ENCODE measurements around the gene WBP4. TPM values are rescaled to one million over a fixed set of nuclear protein-coding genes. Genes with fewer than 3 reads are reported as not detected.

The WBP4 gene
- total and polyA plus RNA-seq, 2 of the 13 experiments (the other 11 are each of a cell fraction or from before 2014, with no cell fraction given) = 6.7 to 11.7 TPM

DNA sequence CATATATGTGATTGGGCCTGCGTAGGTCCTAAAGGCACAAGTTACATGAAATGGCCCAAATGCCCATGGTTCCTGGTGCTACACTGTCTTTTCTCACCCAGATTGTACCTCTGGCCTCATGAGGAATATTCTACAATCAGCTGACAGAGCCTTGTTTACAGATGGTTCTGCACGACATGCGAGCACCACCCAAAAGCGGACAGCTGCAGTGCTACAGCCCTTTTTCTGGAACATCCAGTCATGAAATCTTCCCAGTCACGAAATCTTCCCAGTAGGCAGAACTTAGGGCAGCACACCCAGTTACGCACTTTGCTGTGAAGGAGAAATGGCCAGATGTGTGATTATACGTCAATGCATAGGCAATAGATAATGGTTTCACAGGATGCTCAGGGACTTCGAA, 34.5 kb upstream of the WBP4 start (continued):
- TF ChIP-seq JDP2 (CRISPR knock-in tag; IDR thresholded peaks at IDR 0.05; ENCODE audit: borderline replicate concordance) = no peak
- no peak for TF ChIP-seq HDAC6 (IDR thresholded peaks at IDR 0.05; ENCODE audit: low read depth, low read length)

DNA sequence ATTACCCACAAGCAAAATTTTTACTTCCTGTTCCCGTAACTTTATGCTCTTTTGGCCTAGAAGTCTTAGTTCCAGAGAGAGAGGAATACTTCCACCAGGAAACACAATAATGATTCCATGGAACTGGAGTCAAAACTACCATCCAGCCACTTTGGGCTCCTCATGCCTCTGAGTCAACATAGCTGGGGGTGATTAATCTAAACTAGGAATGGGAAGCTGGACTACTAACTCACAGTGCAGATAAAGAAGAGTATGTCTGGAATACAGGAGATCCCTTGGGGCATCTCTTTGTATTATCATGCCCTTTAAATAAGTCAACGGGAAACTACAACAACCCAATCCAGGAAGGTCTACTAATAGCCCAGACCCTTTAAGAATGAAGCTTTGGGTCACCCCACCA, 33.3 kb upstream of the WBP4 start:
- H3K27me3 ChIP-seq (ENCODE audit: control insufficient read depth in 1 of 2, insufficient read depth in 2 of 2, low read length in 2 of 2) = no peaks in the 10 kb centered on the region
- H3K9me3 ChIP-seq (ENCODE audit: low read length) = no peaks in the 10 kb centered on the region
- H3K4me1 ChIP-seq (ENCODE audit: insufficient read depth, low read length) = peaks cover 50% of the 10 kb centered on the region
- FAIRE-seq = no peak
- no peak overlapping the region for H2AFZ ChIP-seq (ENCODE audit: low read length)
- ChIA-PET POLR2A (no interaction called here), CTCF (ENCODE audit: low intra/inter-chr PET ratio, low total read pairs) (no interaction called here)
- no peak overlapping the region for H3K9ac ChIP-seq (ENCODE audit: insufficient read depth, low read depth, low read length)
- in situ Hi-C loops (cut with HindIII; ENCODE audit: extremely low pct_ligation_motif_present, low pct_unique_long_range_greater_than_20kb) = no loop called here
- peaks cover 36% of the 10 kb centered on the region for H4K20me1 ChIP-seq (ENCODE audit: insufficient read depth, low read length)
- WGBS (ENCODE audit: low lambda C conversion rate) = 91% methylated on average over 2 of the region's 2 CpGs
- no peak overlapping the region for H3K4me3 ChIP-seq (replicated peaks in 1 of 3; ENCODE audit: insufficient read depth in 1 of 3, low read depth in 2 of 3, low read length in 3 of 3)
- no peak overlapping the region for H3K27ac ChIP-seq (ENCODE audit: extremely low read length, insufficient read depth, low read length)
- no peak for ATAC-seq
- peaks cover 90% of the 10 kb centered on the region for H3K79me2 ChIP-seq (ENCODE audit: insufficient read depth, low read length)
- intact Hi-C loops (cut with micrococcal nuclease; ENCODE audit: unreplicated experiment) = no loop called here
- no peak for DNase-seq (ENCODE audit: low spot score)
- no peak overlapping the region for H3K4me2 ChIP-seq (ENCODE audit: low read depth, low read length)
- BruUV-seq (replicated peaks) = no TSS peak
- peaks cover 6 to 16% of the 10 kb centered on the region in 2 experiments; a peak in 1 of 5 replicates for H3K36me3 ChIP-seq (replicated peaks in 1 of 2; ENCODE audit: control insufficient read depth in 1 of 2, insufficient read depth in 2 of 2, low read length in 2 of 2)
- TF ChIP-seq, protein P1, sequence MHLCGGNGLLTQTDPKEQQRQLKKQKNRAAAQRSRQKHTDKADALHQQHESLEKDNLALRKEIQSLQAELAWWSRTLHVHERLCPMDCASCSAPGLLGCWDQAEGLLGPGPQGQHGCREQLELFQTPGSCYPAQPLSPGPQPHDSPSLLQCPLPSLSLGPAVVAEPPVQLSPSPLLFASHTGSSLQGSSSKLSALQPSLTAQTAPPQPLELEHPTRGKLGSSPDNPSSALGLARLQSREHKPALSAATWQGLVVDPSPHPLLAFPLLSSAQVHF (CRISPR knock-in tag; IDR thresholded peaks at IDR 0.05) = no peak
- TF ChIP-seq TEAD3 (CRISPR knock-in tag; optimal IDR thresholded peaks at IDR 0.05; ENCODE audit: borderline replicate concordance) (no peak), THAP9 (CRISPR knock-in tag; IDR thresholded peaks at IDR 0.05; ENCODE audit: borderline replicate concordance) (no peak), TIGD3 (CRISPR knock-in tag; IDR thresholded peaks at IDR 0.05; ENCODE audit: borderline replicate concordance) (no peak), CTCF (CRISPR knock-in tag; IDR thresholded peaks at IDR 0.05) (no peak), DMAP1 (CRISPR knock-in tag; IDR thresholded peaks at IDR 0.05) (no peak), FOXM1 (CRISPR knock-in tag; IDR thresholded peaks at IDR 0.05) (no peak), ARNT2 (CRISPR knock-in tag; IDR thresholded peaks at IDR 0.05; ENCODE audit: low read depth) (no peak)

All from HepG2 (cell line).